GM13976 (cell line): ENCODE measurements around the gene COTL1.

Experiments
- DNase-seq: peaks from one replicate; pipeline ENCODE4 v3.0.0; 2012; ENCODE audit warnings: low spot score
- CTCF ChIP-seq: IDR thresholded peaks from 2 replicates; pipeline ENCODE4 v1.5.1; 2012; ENCODE audit warnings: borderline replicate concordance, mild to moderate bottlenecking; ENCODE audit not compliant: insufficient read depth; ENCODE audit errors: extremely low read depth, missing control alignments, control extremely low read depth
- in situ Hi-C: fragments of 300-500 bp; cut with MboI; formaldehyde crosslinking; loops from one replicate; pipeline ENCODE4 v1.12.0; 2022; ENCODE audit warnings: low sequenced_read_pairs, mixed read lengths, inconsistent platforms; ENCODE audit not compliant: unreplicated experiment

The COTL1 gene

GRCh38 chr16:84660973-84661372, 43.1 kb upstream of the COTL1 start:
- no peak for DNase-seq
- TF ChIP-seq CTCF: no peak
- in situ Hi-C loops: no loop called here

- in situ Hi-C loops: no loop called here
- no peak for DNase-seq
Observed at GRCh38 chr16:84659656-84660300, 41.9 kb upstream of the COTL1 start.

GRCh38 chr16:84658690-84659089, 40.8 kb upstream of the COTL1 start:
- DNase-seq: no peak
- TF ChIP-seq CTCF: no peak
- in situ Hi-C loops: no loop called here

More at GRCh38 chr16:84659656-84660300, 41.9 kb upstream of the COTL1 start:
- no peak for TF ChIP-seq CTCF

DNA sequence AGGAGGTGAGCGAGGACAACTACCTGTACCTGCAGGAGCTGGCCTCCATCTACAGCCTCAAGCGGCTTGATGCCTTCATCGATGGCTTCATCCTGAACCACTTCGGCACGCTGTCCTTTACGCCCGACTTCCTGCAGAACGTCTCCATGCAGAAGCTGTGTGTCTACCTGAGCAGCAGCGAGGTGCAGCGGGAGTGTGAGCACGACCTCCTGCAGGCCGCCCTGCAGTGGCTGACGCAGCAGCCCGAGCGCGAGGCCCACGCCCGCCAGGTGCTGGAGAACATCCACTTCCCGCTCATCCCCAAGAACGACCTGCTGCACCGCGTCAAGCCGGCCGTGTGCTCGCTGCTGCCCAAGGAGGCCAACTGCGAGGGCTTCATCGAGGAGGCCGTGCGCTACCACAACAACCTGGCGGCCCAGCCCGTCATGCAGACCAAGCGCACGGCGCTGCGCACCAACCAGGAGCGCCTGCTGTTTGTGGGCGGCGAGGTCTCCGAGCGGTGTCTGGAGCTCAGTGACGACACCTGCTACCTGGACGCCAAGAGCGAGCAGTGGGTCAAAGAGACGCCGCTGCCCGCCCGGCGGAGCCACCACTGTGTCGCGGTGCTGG, 39.5 kb upstream of the COTL1 start:
- no peak for TF ChIP-seq CTCF
- DNase-seq: no peak
- in situ Hi-C loops: no loop called here

- no peak for DNase-seq
- TF ChIP-seq CTCF: no peak
- in situ Hi-C loops: no loop called here
Observed at GRCh38 chr16:84656649-84657048, 38.8 kb upstream of the COTL1 start.

GRCh38 chr16:84654998-84655397, 37.1 kb upstream of the COTL1 start:
- TF ChIP-seq CTCF: no peak
- in situ Hi-C loops: no loop called here
- no peak for DNase-seq
